ENCODE measurements around the gene FSTL4. TPM values are rescaled to one million over a fixed set of nuclear protein-coding genes. Genes with fewer than 3 reads are reported as not detected.

Gene FSTL4
- total and polyA plus RNA-seq, 4 donors = 2.3 to 6.4 (median 5.5) TPM

DNA sequence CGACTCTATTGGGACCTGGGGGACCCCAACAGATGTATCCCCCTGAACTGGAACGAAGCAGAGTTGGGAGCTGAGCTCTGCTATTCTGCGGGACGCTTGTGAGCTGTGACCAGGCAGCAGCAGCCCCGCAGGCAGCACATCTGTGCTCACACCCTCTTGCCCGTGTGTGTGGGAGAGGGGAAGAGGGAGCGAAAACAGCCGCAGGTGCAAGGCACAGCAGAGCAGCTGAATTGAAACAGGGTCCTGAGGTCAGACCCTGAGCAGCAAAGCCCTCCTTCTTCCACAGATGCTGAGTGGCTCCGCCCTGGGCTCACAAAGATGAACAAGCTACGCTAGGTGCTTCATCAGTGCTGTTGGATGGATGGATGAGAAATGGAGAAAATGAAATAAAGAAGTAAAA is 361.8 kb downstream of the FSTL4 start:
- Histone ChIP-seq H3K9me3 (ENCODE audit: control insufficient read depth, insufficient read depth, low read length) (no peaks in the 10 kb centered on the region), H3K27me3 (ENCODE audit: control insufficient read depth, insufficient read depth, low read length) (peaks cover 3% of the 10 kb centered on the region), H3K4me3 (ENCODE audit: low read depth, low read length) (no peak overlapping the region), H3K27ac (ENCODE audit: low read depth, low read length) (no peak overlapping the region), H3K36me3 (ENCODE audit: control insufficient read depth, insufficient read depth, low read length) (no peaks in the 10 kb centered on the region), H3K4me1 (ENCODE audit: control insufficient read depth, insufficient read depth, low read length) (no peaks in the 10 kb centered on the region)
- DNase-seq (ENCODE audit: low read depth in 4 of 6, low spot score in 6 of 6) = no peak
- 94% methylated on average over 8 of the region's 10 CpGs for WGBS (ENCODE audit: insufficient coverage)

DNA sequence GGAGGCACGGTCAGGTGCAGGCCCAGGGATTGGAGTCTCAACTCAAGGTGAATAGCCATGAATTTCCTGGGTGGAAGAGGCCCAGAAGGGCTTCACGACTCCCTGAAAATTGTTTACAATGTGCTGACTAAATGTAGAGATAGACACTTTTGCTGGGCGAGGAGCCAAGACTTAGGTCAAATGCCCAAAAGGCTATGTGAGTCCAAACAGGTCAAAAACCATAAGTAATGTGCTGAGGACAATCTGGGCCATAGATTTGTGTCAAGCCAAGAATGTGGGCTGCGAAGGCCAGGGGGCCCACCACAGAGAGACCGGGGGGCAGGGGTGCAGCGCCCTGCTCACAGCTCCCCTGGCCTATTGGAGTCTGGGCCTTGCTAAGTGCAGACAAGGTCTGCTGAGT is 362.7 kb downstream of the FSTL4 start:
- Histone ChIP-seq H3K4me3 (ENCODE audit: low read depth, low read length) (no peak overlapping the region), H3K4me1 (ENCODE audit: control insufficient read depth, insufficient read depth, low read length) (no peaks in the 10 kb centered on the region), H3K36me3 (ENCODE audit: control insufficient read depth, insufficient read depth, low read length) (no peaks in the 10 kb centered on the region), H3K9me3 (ENCODE audit: control insufficient read depth, insufficient read depth, low read length) (no peaks in the 10 kb centered on the region), H3K27ac (ENCODE audit: low read depth, low read length) (no peak overlapping the region), H3K27me3 (ENCODE audit: control insufficient read depth, insufficient read depth, low read length) (no peaks in the 10 kb centered on the region)
- WGBS (ENCODE audit: insufficient coverage) = 88% methylated on average over 6 of the region's 6 CpGs
- no peak for DNase-seq (ENCODE audit: low read depth in 4 of 6, low spot score in 6 of 6)

GRCh38 chr5:133247881-133248624 is 364.3 kb downstream of the FSTL4 start:
- no peak for DNase-seq (ENCODE audit: low read depth in 4 of 6, low spot score in 6 of 6)

GRCh38 chr5:133247151-133247709 is 365.1 kb downstream of the FSTL4 start:
- peaks cover 13% of the 10 kb centered on the region for H3K4me1 ChIP-seq (ENCODE audit: control insufficient read depth, insufficient read depth, low read length)
- no peak overlapping the region for H3K27ac ChIP-seq (ENCODE audit: low read depth, low read length)
- H3K36me3 ChIP-seq (ENCODE audit: control insufficient read depth, insufficient read depth, low read length) = no peaks in the 10 kb centered on the region
- no peak for DNase-seq (ENCODE audit: low read depth in 4 of 6, low spot score in 6 of 6)
- WGBS (ENCODE audit: insufficient coverage) = 100% methylated on average over 1 of the region's 4 CpGs
- no peaks in the 10 kb centered on the region for H3K9me3 ChIP-seq (ENCODE audit: control insufficient read depth, insufficient read depth, low read length)
- H3K4me3 ChIP-seq (ENCODE audit: low read depth, low read length) = no peak overlapping the region
- no peaks in the 10 kb centered on the region for H3K27me3 ChIP-seq (ENCODE audit: control insufficient read depth, insufficient read depth, low read length)

More at GRCh38 chr5:133247881-133248624, 364.3 kb downstream of the FSTL4 start:
- no peaks in the 10 kb centered on the region for H3K27me3 ChIP-seq (ENCODE audit: control insufficient read depth, insufficient read depth, low read length)
- WGBS (ENCODE audit: insufficient coverage) = 81% methylated on average over 4 of the region's 5 CpGs
- no peaks in the 10 kb centered on the region for H3K36me3 ChIP-seq (ENCODE audit: control insufficient read depth, insufficient read depth, low read length)
- no peak overlapping the region for H3K4me3 ChIP-seq (ENCODE audit: low read depth, low read length)
- peaks cover 13% of the 10 kb centered on the region for H3K4me1 ChIP-seq (ENCODE audit: control insufficient read depth, insufficient read depth, low read length)
- H3K27ac ChIP-seq (ENCODE audit: low read depth, low read length) = no peak overlapping the region
- H3K9me3 ChIP-seq (ENCODE audit: control insufficient read depth, insufficient read depth, low read length) = no peaks in the 10 kb centered on the region

- 91% methylated on average over 6 of the region's 13 CpGs for WGBS (ENCODE audit: insufficient coverage)
- no peaks in the 10 kb centered on the region for H3K36me3 ChIP-seq (ENCODE audit: control insufficient read depth, insufficient read depth, low read length)
- no peaks in the 10 kb centered on the region for H3K27me3 ChIP-seq (ENCODE audit: control insufficient read depth, insufficient read depth, low read length)
- H3K4me1 ChIP-seq (ENCODE audit: control insufficient read depth, insufficient read depth, low read length) = peaks cover 13% of the 10 kb centered on the region
- H3K4me3 ChIP-seq (ENCODE audit: low read depth, low read length) = no peak overlapping the region
- no peaks in the 10 kb centered on the region for H3K9me3 ChIP-seq (ENCODE audit: control insufficient read depth, insufficient read depth, low read length)
- no peak overlapping the region for H3K27ac ChIP-seq (ENCODE audit: low read depth, low read length)
- DNase-seq (ENCODE audit: low read depth in 4 of 6, low spot score in 6 of 6) = no peak
Observed at GRCh38 chr5:133246376-133247150, 365.8 kb downstream of the FSTL4 start.

DNA sequence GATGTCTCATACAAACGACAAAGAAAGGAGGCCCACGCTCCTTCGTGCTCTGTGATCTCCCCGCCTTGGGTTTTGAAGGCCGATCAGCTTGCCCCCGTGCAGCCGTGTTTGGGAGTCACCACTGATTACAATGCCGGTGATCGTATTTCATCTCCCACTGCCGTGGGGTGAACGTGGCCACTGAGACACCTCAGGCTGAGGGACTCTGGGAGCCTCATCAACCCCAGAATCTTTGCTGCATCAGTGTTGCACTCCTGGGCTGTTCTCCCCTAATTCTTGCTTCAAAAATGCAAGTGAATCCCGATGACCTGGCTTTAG is 366.3 kb downstream of the FSTL4 start:
- Histone ChIP-seq H3K4me3 (ENCODE audit: low read depth, low read length) (no peak overlapping the region), H3K27ac (ENCODE audit: low read depth, low read length) (no peak overlapping the region)
- 73% methylated on average over 12 of the region's 12 CpGs for WGBS (ENCODE audit: insufficient coverage)

DNA sequence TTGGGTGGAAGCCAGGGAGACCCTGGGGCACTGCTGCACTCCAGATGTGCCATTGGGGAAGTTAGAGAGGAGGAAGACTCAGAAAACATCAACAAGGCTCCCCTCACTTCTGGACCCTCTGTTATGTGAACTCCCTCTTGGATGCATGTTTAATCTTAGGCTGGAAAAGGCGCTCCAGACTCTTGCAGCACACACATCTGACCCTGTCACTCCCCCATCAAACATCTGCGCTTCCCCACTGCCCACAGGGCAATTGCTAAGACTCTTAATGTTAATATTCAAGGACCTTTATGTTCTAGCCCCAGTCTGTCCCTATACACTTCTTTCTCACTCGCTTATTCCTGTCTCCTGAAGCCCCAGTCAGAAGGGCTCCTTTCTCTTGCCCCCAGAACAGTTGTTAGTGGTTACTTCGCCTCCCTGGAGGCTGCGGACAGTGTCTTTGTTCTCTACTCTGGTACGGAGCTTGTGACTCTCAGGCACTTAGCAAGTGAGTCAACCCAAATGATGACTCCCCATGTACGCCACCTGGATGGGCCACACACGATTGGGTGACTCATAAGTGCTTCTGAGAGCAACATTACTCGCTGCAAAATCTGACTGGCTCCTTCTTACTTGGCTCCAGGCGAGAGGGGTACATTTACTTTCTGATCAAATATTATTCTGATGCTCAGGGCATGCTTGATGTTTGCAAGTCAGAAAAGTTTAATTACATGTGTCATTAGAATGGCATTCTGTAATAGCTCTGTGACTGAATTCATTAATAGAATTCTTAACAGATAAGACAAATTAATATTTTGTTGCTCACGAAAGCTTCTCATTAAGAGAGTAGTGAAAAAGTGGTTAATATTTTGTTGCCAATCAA is 366.9 kb downstream of the FSTL4 start:
- H3K4me1 ChIP-seq (ENCODE audit: control insufficient read depth, insufficient read depth, low read length) = peaks cover 13% of the 10 kb centered on the region
- H3K27ac ChIP-seq (ENCODE audit: low read depth, low read length) = no peak overlapping the region
- no peak overlapping the region for H3K4me3 ChIP-seq (ENCODE audit: low read depth, low read length)
- H3K36me3 ChIP-seq (ENCODE audit: control insufficient read depth, insufficient read depth, low read length) = no peaks in the 10 kb centered on the region
- 72% methylated on average over 7 of the region's 11 CpGs for WGBS (ENCODE audit: insufficient coverage)
- no peaks in the 10 kb centered on the region for H3K27me3 ChIP-seq (ENCODE audit: control insufficient read depth, insufficient read depth, low read length)
- no peaks in the 10 kb centered on the region for H3K9me3 ChIP-seq (ENCODE audit: control insufficient read depth, insufficient read depth, low read length)
- DNase-seq (ENCODE audit: low read depth in 4 of 6, low spot score in 6 of 6) = no peak

More for the DNA sequence above, 366.3 kb downstream of the FSTL4 start:
- DNase-seq (ENCODE audit: low read depth in 4 of 6, low spot score in 6 of 6) = no peak
- no peaks in the 10 kb centered on the region for H3K27me3 ChIP-seq (ENCODE audit: control insufficient read depth, insufficient read depth, low read length)
- H3K9me3 ChIP-seq (ENCODE audit: control insufficient read depth, insufficient read depth, low read length) = no peaks in the 10 kb centered on the region
- H3K36me3 ChIP-seq (ENCODE audit: control insufficient read depth, insufficient read depth, low read length) = no peaks in the 10 kb centered on the region
- peaks cover 13% of the 10 kb centered on the region for H3K4me1 ChIP-seq (ENCODE audit: control insufficient read depth, insufficient read depth, low read length)

DNA sequence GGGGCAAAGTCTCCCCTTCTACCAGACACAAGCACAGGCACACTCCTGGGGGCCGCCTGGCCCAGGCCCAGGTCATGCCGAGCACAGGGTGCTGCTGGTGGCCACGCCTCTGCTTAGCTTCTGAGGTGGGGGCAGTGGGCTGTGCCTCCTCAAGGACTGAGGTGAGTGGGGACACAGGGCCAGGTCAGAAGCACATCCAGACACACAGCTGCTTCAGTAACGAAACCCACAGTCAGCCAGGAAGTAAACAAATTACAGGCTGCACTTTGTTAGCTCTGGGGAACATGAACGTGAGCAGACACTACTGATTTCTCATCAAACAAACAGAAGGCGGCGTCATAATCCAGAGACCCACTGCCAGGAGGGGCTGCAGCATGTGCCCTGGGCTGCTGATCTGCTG is 368.1 kb downstream of the FSTL4 start:
- Histone ChIP-seq H3K9me3 (ENCODE audit: control insufficient read depth, insufficient read depth, low read length) (no peaks in the 10 kb centered on the region), H3K27ac (ENCODE audit: low read depth, low read length) (no peak overlapping the region), H3K36me3 (ENCODE audit: control insufficient read depth, insufficient read depth, low read length) (no peaks in the 10 kb centered on the region), H3K4me1 (ENCODE audit: control insufficient read depth, insufficient read depth, low read length) (peaks cover 13% of the 10 kb centered on the region), H3K4me3 (ENCODE audit: low read depth, low read length) (no peak overlapping the region), H3K27me3 (ENCODE audit: control insufficient read depth, insufficient read depth, low read length) (no peaks in the 10 kb centered on the region)
- WGBS (ENCODE audit: insufficient coverage) = 73% methylated on average over 7 of the region's 7 CpGs
- DNase-seq (ENCODE audit: low read depth in 4 of 6, low spot score in 6 of 6) = no peak

- Histone ChIP-seq H3K36me3 (ENCODE audit: control insufficient read depth, insufficient read depth, low read length) (no peaks in the 10 kb centered on the region), H3K27me3 (ENCODE audit: control insufficient read depth, insufficient read depth, low read length) (no peaks in the 10 kb centered on the region), H3K27ac (ENCODE audit: low read depth, low read length) (no peak overlapping the region), H3K4me3 (ENCODE audit: low read depth, low read length) (no peak overlapping the region), H3K9me3 (ENCODE audit: control insufficient read depth, insufficient read depth, low read length) (no peaks in the 10 kb centered on the region), H3K4me1 (ENCODE audit: control insufficient read depth, insufficient read depth, low read length) (peaks cover 13% of the 10 kb centered on the region)
- 43% methylated on average over 1 of the region's 3 CpGs for WGBS (ENCODE audit: insufficient coverage)
- DNase-seq (ENCODE audit: low read depth in 4 of 6, low spot score in 6 of 6) = no peak
Observed at GRCh38 chr5:133243196-133243595, 369.1 kb downstream of the FSTL4 start.
